A673 (cell line): ENCODE measurements around the gene RSAD1. TPM values are rescaled to one million over a fixed set of nuclear protein-coding genes. Genes with fewer than 3 reads are reported as not detected.

ENCODE experiments used
- BruUV-seq: library from RNA; stranded (reverse); fragments of 400-500 nt; replicated peaks from 2 replicates; lab custom pipeline; 2021; lab: Mats Ljungman, UMichigan
- CTCF ChIA-PET: fragments of 300-600 bp; sonication (Branson Sonifier 250); formaldehyde crosslinking; loops from one replicate; lab custom pipeline; 2022; ENCODE audit warnings: antibody characterized with exemption; lab: Charles Lee
- POLR2A ChIA-PET: fragments of 300-600 bp; sonication (Branson Sonifier 250); formaldehyde crosslinking; loops from one replicate; lab custom pipeline; 2022; ENCODE audit warnings: antibody characterized with exemption; ENCODE audit not compliant: low non-redundant PET; lab: Charles Lee
- DNase-seq: peaks from one replicate; pipeline ENCODE4 v3.0.0-alpha.2; 2015; ENCODE audit warnings: low spot score
- H3K27ac ChIP-seq: fragments of 200-600 bp; sonication (generic); 2 replicates; pipeline ENCODE4 v1.5.1; 2016; ENCODE audit warnings: mixed run types, low read depth, mild to moderate bottlenecking, mixed read lengths, antibody characterized with exemption, low read length; ENCODE audit not compliant: poor library complexity, severe bottlenecking
- H3K27me3 ChIP-seq: fragments of 200-600 bp; sonication (generic); replicated peaks from 2 replicates; pipeline ENCODE4 v1.6.1; 2017; ENCODE audit warnings: mixed run types, low read depth, mild to moderate bottlenecking, mixed read lengths, antibody characterized with exemption, low read length; ENCODE audit not compliant: insufficient read depth, poor library complexity
- H3K36me3 ChIP-seq: fragments of 200-600 bp; sonication (generic); 2 replicates; pipeline ENCODE4 v1.6.1; 2016; ENCODE audit warnings: mixed run types, mild to moderate bottlenecking, mixed read lengths, antibody characterized with exemption, low read length; ENCODE audit not compliant: insufficient read depth, poor library complexity, severe bottlenecking
- H3K4me1 ChIP-seq: fragments of 200-600 bp; sonication (generic); 2 replicates; pipeline ENCODE4 v1.6.1; 2017; ENCODE audit warnings: mixed run types, mild to moderate bottlenecking, mixed read lengths, antibody characterized with exemption, low read length; ENCODE audit not compliant: insufficient read depth, poor library complexity, severe bottlenecking
- H3K4me3 ChIP-seq: fragments of 200-600 bp; sonication (generic); 2 replicates; pipeline ENCODE4 v1.5.1; 2016; ENCODE audit warnings: low read depth, mixed run types, mild to moderate bottlenecking, mixed read lengths, low read length; ENCODE audit not compliant: poor library complexity, severe bottlenecking
- H3K9me3 ChIP-seq: fragments of 200-600 bp; sonication (generic); 2 replicates; pipeline ENCODE4 v1.6.1; 2016; ENCODE audit warnings: mixed run types, low read depth, mild to moderate bottlenecking, mixed read lengths, antibody characterized with exemption, low read length; ENCODE audit not compliant: poor library complexity, severe bottlenecking
- EZH2 ChIP-seq: fragments of 200-600 bp; sonication (generic); IDR thresholded peaks from 2 replicates; pipeline ENCODE4 v1.6.1; 2017; ENCODE audit warnings: borderline replicate concordance, low read depth, mild to moderate bottlenecking, mixed read lengths, antibody characterized with exemption, low read length; ENCODE audit not compliant: poor library complexity, severe bottlenecking
- intact Hi-C: fragments of 100-400 bp; cut with micrococcal nuclease; formaldehyde crosslinking; loops from one replicate; pipeline ENCODE4 v1.10.0; 2022; ENCODE audit not compliant: unreplicated experiment
- total RNA-seq: library from RNA; stranded (reverse); gene quantifications from 2 replicates; pipeline ENCODE4 v1.2.3, GENCODE V29; 2021
- TF ChIP-seq, protein P1 (sequence below): fragments of 300-800, 200-600 bp; sonication (generic); conservative IDR thresholded peaks from 2 replicates; pipeline ENCODE4 v1.5.1; 2017; ENCODE audit warnings: low read depth, mild to moderate bottlenecking, antibody characterized with exemption, low read length, moderate library complexity, mixed read lengths

Gene RSAD1
- total RNA-seq, 1 experiment from 2014 or later, result 44.3 TPM

DNA sequence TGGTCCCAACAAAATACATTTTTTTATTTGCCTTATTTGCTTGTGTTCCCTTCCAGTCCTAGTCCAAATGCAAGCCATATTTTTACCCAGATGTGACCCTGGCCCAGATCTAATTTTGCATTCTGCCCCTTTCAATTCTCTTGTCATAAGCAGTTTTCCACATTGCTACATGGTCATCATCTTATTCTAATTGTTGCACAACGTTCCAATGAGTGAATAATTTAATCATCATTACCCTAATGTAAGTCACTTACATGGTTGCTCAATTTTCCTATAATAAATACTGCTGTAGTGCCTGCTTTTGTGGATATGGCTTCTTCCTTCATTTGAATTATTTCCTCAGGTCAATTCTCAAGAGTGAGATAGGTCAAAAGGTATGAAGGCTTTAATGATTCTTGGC, 12.8 kb downstream of the RSAD1 start:
- intact Hi-C loops, result no loop called here
- no peak for DNase-seq
- POLR2A ChIA-PET, result no interaction called here
- TF ChIP-seq, protein P1, sequence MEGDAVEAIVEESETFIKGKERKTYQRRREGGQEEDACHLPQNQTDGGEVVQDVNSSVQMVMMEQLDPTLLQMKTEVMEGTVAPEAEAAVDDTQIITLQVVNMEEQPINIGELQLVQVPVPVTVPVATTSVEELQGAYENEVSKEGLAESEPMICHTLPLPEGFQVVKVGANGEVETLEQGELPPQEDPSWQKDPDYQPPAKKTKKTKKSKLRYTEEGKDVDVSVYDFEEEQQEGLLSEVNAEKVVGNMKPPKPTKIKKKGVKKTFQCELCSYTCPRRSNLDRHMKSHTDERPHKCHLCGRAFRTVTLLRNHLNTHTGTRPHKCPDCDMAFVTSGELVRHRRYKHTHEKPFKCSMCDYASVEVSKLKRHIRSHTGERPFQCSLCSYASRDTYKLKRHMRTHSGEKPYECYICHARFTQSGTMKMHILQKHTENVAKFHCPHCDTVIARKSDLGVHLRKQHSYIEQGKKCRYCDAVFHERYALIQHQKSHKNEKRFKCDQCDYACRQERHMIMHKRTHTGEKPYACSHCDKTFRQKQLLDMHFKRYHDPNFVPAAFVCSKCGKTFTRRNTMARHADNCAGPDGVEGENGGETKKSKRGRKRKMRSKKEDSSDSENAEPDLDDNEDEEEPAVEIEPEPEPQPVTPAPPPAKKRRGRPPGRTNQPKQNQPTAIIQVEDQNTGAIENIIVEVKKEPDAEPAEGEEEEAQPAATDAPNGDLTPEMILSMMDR, result no peak
- no peak for TF ChIP-seq EZH2
- H3K36me3 ChIP-seq, result no peaks in the 10 kb centered on the region
- H3K4me3 ChIP-seq, result no peak overlapping the region
- CTCF ChIA-PET, result no interaction called here
- H3K27ac ChIP-seq, result no peak overlapping the region
- no peaks in the 10 kb centered on the region for H3K27me3 ChIP-seq
- H3K9me3 ChIP-seq, result no peaks in the 10 kb centered on the region
- BruUV-seq, result no TSS peak
- no peaks in the 10 kb centered on the region for H3K4me1 ChIP-seq

DNA sequence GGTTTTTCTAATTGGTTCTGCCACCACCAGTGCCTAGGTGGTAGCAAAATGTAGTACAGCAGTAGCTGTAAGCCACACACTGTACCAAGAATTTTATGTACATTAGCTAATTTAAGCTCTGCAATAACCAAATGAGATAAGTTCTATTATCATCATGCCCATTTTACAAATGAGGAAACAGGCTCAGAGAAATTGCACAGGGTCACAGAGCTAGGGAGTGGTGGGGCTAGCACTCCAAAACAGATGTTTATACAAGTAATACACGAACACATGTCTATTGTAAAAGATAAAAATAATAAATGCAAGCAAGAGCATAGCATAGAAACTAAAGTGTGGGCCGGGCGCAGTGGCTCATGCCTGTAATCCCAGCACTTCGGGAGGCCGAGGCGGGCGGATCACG, 13.6 kb downstream of the RSAD1 start:
- DNase-seq, result no peak
- H3K36me3 ChIP-seq, result no peaks in the 10 kb centered on the region
- intact Hi-C loops, result no loop called here
- no peak overlapping the region for H3K27ac ChIP-seq
- CTCF ChIA-PET, result no interaction called here
- no peaks in the 10 kb centered on the region for H3K27me3 ChIP-seq
- H3K9me3 ChIP-seq, result no peaks in the 10 kb centered on the region
- POLR2A ChIA-PET, result interaction anchor here (0.7 kb wide), 1 partner anchor 132 kb away, joined by 4 read pairs; no protein-coding TSS in a partner anchor
- H3K4me1 ChIP-seq, result no peaks in the 10 kb centered on the region
- TF ChIP-seq EZH2, result no peak
- TF ChIP-seq, protein P1, result no peak
- no TSS peak for BruUV-seq
- no peak overlapping the region for H3K4me3 ChIP-seq

DNA sequence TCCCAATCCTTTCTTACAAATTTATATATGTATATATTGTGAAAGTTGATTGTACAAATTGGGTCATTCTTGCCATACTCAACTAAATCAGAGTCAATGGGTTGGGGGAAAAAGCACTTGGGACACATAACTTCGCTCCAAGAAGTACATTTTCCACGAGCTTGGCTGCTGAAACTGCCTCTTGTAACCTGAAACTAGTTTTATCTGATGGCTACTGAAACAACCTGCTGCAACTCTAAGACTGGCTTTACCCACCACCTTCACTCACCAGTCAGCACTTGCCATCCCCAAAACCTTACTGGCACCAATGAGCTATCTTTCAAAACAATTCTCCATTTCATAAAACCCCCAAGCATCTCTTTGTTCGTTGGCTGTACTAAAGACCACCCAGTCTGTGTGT, 15.1 kb downstream of the RSAD1 start:
- no peaks in the 10 kb centered on the region for H3K27me3 ChIP-seq
- POLR2A ChIA-PET, result no interaction called here
- intact Hi-C loops, result no loop called here
- TF ChIP-seq EZH2, result no peak
- TF ChIP-seq, protein P1, result no peak
- H3K4me3 ChIP-seq, result no peak overlapping the region
- H3K27ac ChIP-seq, result no peak overlapping the region
- no TSS peak for BruUV-seq
- no peaks in the 10 kb centered on the region for H3K9me3 ChIP-seq
- CTCF ChIA-PET, result no interaction called here
- H3K36me3 ChIP-seq, result no peaks in the 10 kb centered on the region
- no peaks in the 10 kb centered on the region for H3K4me1 ChIP-seq
- DNase-seq, result no peak
